Liver (tissue), 9 donors: ENCODE measurements around the gene MS4A15. TPM values are rescaled to one million over a fixed set of nuclear protein-coding genes. Genes with fewer than 3 reads are reported as not detected.

Source experiments
- DNase-seq: peaks from one replicate; pipeline ENCODE4 v3.0.0-alpha.2; 2017; ENCODE audit warnings: low spot score
- H3K27ac ChIP-seq, 2 donors: one replicate each; pipeline ENCODE4 v1.7.0; 2013; ENCODE audit warnings: inconsistent platforms in 2 of 2, low read length in 2 of 2, control low read depth in 1 of 2, low read depth in 1 of 2, mild to moderate bottlenecking in 1 of 2
- H3K27me3 ChIP-seq, 4 donors: one replicate each; pipeline versions ENCODE4 v1.6.1 to v1.7.0; 2013; ENCODE audit warnings: low read length in 3 of 4, inconsistent platforms in 1 of 4, mild to moderate bottlenecking in 1 of 4, moderate library complexity in 1 of 4; ENCODE audit not compliant: control insufficient read depth in 4 of 4, insufficient read depth in 4 of 4
- H3K36me3 ChIP-seq, 4 donors: one replicate each; pipeline versions ENCODE4 v1.6.1 to v1.7.0; 2013; ENCODE audit warnings: low read length in 3 of 4, mild to moderate bottlenecking in 3 of 4, low read depth in 1 of 4, moderate library complexity in 1 of 4; ENCODE audit not compliant: control insufficient read depth in 4 of 4, insufficient read depth in 3 of 4
- H3K4me1 ChIP-seq, 4 donors: one replicate each; pipeline versions ENCODE4 v1.6.1 to v1.7.0; 2013; ENCODE audit warnings: low read length in 3 of 4, mild to moderate bottlenecking in 3 of 4, moderate library complexity in 1 of 4; ENCODE audit not compliant: control insufficient read depth in 4 of 4, insufficient read depth in 4 of 4
- H3K4me3 ChIP-seq, 3 donors: one replicate each; pipeline versions ENCODE4 v1.6.1 to v1.7.0; 2013; ENCODE audit warnings: low read length in 3 of 3, control low read depth in 1 of 3, low read depth in 1 of 3, mild to moderate bottlenecking in 1 of 3
- H3K9ac ChIP-seq, 2 donors: one replicate each; pipeline ENCODE4 v1.7.0; 2013; ENCODE audit warnings: low read length in 2 of 2, mild to moderate bottlenecking in 2 of 2, moderate library complexity in 2 of 2, control low read depth in 1 of 2, low read depth in 1 of 2
- H3K9me3 ChIP-seq, 4 donors: one replicate each; pipeline versions ENCODE4 v1.6.1 to v1.7.0; 2013; ENCODE audit warnings: low read length in 3 of 4; ENCODE audit not compliant: control insufficient read depth in 4 of 4
- ATF3 ChIP-seq: IDR thresholded peaks from 2 replicates; pipeline ENCODE4 v1.6.1; 2016; ENCODE audit warnings: antibody characterized with exemption
- EGR1 ChIP-seq, 2 donors: IDR thresholded peaks; 2 replicates each; pipeline ENCODE4 v1.6.1; 2016 to 2018; ENCODE audit warnings: antibody characterized with exemption in 2 of 2, low read depth in 2 of 2
- FOXA1 ChIP-seq: IDR thresholded peaks from 2 replicates; pipeline ENCODE4 v1.6.1; 2016; ENCODE audit warnings: antibody characterized with exemption
- FOXA2 ChIP-seq: IDR thresholded peaks from 2 replicates; pipeline ENCODE4 v1.6.1; 2016; ENCODE audit warnings: antibody characterized with exemption
- GABPA ChIP-seq, 2 donors: IDR thresholded peaks in 1 of 2; conservative IDR thresholded peaks in 1 of 2; 2 replicates each; pipeline ENCODE4 v1.6.1; 2016; ENCODE audit warnings: antibody characterized with exemption in 2 of 2, mild to moderate bottlenecking in 1 of 2, moderate library complexity in 1 of 2
- HNF4A ChIP-seq, 2 donors: conservative IDR thresholded peaks; 2 replicates each; pipeline ENCODE4 v1.6.1; 2016; ENCODE audit warnings: antibody characterized with exemption in 2 of 2, mild to moderate bottlenecking in 2 of 2
- HNF4G ChIP-seq: IDR thresholded peaks from 2 replicates; pipeline ENCODE4 v1.6.1; 2016; ENCODE audit warnings: antibody characterized with exemption
- JUND ChIP-seq, 2 donors: IDR thresholded peaks; 2 replicates each; pipeline ENCODE4 v1.6.1; 2016; ENCODE audit warnings: antibody characterized with exemption in 2 of 2
- MAX ChIP-seq: IDR thresholded peaks from 2 replicates; pipeline ENCODE4 v1.6.1; 2016; ENCODE audit warnings: antibody characterized with exemption
- NR2F2 ChIP-seq: IDR thresholded peaks from 2 replicates; pipeline ENCODE4 v1.6.1; 2016; ENCODE audit warnings: antibody characterized with exemption
- RAD21 ChIP-seq, 2 donors: IDR thresholded peaks; 2 replicates each; pipeline ENCODE4 v1.6.1; 2016; ENCODE audit warnings: antibody characterized with exemption in 2 of 2, mild to moderate bottlenecking in 2 of 2
- REST ChIP-seq: IDR thresholded peaks from 2 replicates; pipeline ENCODE4 v1.6.1; 2016; ENCODE audit warnings: antibody characterized with exemption, mild to moderate bottlenecking
- RXRA ChIP-seq, 2 donors: IDR thresholded peaks; 2 replicates each; pipeline ENCODE4 v1.6.1; 2017 to 2018; ENCODE audit warnings: antibody characterized with exemption in 2 of 2, mild to moderate bottlenecking in 1 of 2
- SP1 ChIP-seq: IDR thresholded peaks from 2 replicates; pipeline ENCODE4 v1.6.1; 2018; ENCODE audit warnings: antibody characterized with exemption, mild to moderate bottlenecking
- TAF1 ChIP-seq: conservative IDR thresholded peaks from 2 replicates; pipeline ENCODE4 v1.6.1; 2016; ENCODE audit warnings: antibody characterized with exemption, mild to moderate bottlenecking
- YY1 ChIP-seq: IDR thresholded peaks from 2 replicates; pipeline ENCODE4 v1.6.1; 2016; ENCODE audit warnings: antibody characterized with exemption, mild to moderate bottlenecking
- ZBTB33 ChIP-seq: IDR thresholded peaks from 2 replicates; pipeline ENCODE4 v1.6.1; 2016; ENCODE audit warnings: antibody characterized with exemption
- WGBS: extraction: QIAGEN DNeasy Blood & Tissue Kit; methylation state at CpG from one replicate; pipeline ENCODE4 v1.1.7; 2013; 5-methylcytosine and 5-hydroxymethylcytosine counted together
- polyA plus RNA-seq, 2 donors: library from polyadenylated mRNA; stranded (reverse) in 1 of 2; unstranded in 1 of 2; fragments of 200-250 nt in 1 of 2; fragments of >200 nt in 1 of 2; fragmentation: Nextera tagmentation in 1 of 2; extraction: Ambion mirVana in 1 of 2; gene quantifications; one replicate each; pipeline versions ENCODE4 v1.2.1 to v1.2.3, GENCODE V29; 2013 to 2015
- total RNA-seq, 2 donors: library from RNA; depleted of rRNA; stranded (reverse); fragments of >200 nt; gene quantifications; one replicate each; pipeline ENCODE4 v1.2.3, GENCODE V29; 2014
- TF ChIP-seq, protein P1 (sequence below): fragments of 150-350 bp; IDR thresholded peaks from 2 replicates; pipeline ENCODE4 v1.5.1; 2017; ENCODE audit warnings: improper control_type of control experiment, low read depth, low read length; ENCODE audit not compliant: missing input control
- donor health status: healthy.
- donor health status: healthy.
- donor health status: healthy.
- donor health status: healthy.
- donor health status: healthy.

Gene MS4A15
- total and polyA plus RNA-seq, 4 donors = not detected

DNA sequence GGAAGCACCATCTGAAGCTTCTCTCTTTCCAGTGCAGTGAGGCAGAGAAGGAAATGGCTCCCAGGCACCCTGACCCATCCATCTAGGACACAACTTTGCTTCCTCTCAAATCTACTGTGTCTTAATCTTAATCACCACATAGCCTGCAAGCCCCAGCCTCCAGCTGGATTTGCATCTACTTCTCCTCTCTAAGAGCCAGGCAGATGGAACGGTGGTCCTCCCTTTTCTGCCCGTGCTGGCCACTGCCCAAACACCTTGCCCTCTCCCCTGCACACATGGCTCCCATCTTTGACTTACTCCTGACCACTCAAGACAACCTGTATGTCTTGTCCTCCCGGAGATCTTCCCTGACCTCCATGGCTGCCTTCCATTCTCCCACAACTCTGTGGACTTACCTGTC is 35.9 kb downstream of the MS4A15 start:
- H3K27me3 ChIP-seq = no peaks in the 10 kb centered on the region
- no peaks in the 10 kb centered on the region for H3K36me3 ChIP-seq
- H3K27ac ChIP-seq = no peak overlapping the region
- DNase-seq = no peak
- no peaks in the 10 kb centered on the region for H3K9me3 ChIP-seq
- WGBS = 75% methylated on average over 3 of the region's 3 CpGs
- no peaks in the 10 kb centered on the region for H3K4me1 ChIP-seq
- no peak overlapping the region for H3K9ac ChIP-seq
- H3K4me3 ChIP-seq = no peak overlapping the region
- TF ChIP-seq NR2F2 = no peak
- TF ChIP-seq RAD21 (IDR thresholded peaks at IDR 0.05) = no peak
- TF ChIP-seq ZBTB33 = no peak

GRCh38 chr11:60795291-60795690 is 38.6 kb downstream of the MS4A15 start:
- TF ChIP-seq, protein P1, sequence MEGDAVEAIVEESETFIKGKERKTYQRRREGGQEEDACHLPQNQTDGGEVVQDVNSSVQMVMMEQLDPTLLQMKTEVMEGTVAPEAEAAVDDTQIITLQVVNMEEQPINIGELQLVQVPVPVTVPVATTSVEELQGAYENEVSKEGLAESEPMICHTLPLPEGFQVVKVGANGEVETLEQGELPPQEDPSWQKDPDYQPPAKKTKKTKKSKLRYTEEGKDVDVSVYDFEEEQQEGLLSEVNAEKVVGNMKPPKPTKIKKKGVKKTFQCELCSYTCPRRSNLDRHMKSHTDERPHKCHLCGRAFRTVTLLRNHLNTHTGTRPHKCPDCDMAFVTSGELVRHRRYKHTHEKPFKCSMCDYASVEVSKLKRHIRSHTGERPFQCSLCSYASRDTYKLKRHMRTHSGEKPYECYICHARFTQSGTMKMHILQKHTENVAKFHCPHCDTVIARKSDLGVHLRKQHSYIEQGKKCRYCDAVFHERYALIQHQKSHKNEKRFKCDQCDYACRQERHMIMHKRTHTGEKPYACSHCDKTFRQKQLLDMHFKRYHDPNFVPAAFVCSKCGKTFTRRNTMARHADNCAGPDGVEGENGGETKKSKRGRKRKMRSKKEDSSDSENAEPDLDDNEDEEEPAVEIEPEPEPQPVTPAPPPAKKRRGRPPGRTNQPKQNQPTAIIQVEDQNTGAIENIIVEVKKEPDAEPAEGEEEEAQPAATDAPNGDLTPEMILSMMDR = no peak
- no peak for TF ChIP-seq EGR1 (IDR thresholded peaks at IDR 0.05; ENCODE audit: low read depth in 2 of 2)
- TF ChIP-seq SP1 = no peak
- no peak for TF ChIP-seq REST
- TF ChIP-seq FOXA1 = no peak
- no peak for TF ChIP-seq JUND (IDR thresholded peaks at IDR 0.05)
- TF ChIP-seq ZBTB33 = no peak
- no peak for TF ChIP-seq TAF1
- no peak for TF ChIP-seq HNF4G
- TF ChIP-seq HNF4A (conservative IDR thresholded peaks at IDR 0.05) = no peak
- TF ChIP-seq NR2F2 = no peak
- TF ChIP-seq MAX = no peak
- TF ChIP-seq ATF3 = no peak
- no peak for TF ChIP-seq FOXA2
- TF ChIP-seq RXRA (IDR thresholded peaks at IDR 0.05) = no peak
- TF ChIP-seq RAD21 (IDR thresholded peaks at IDR 0.05) = no peak
- TF ChIP-seq YY1 = no peak
- no peak for TF ChIP-seq GABPA (IDR thresholded peaks at IDR 0.05 in 1 of 2, conservative IDR thresholded peaks at IDR 0.05 in 1 of 2)
- no peak overlapping the region for H3K27ac ChIP-seq
- no peaks in the 10 kb centered on the region for H3K27me3 ChIP-seq
- 87% methylated on average over 6 of the region's 6 CpGs for WGBS
- H3K36me3 ChIP-seq = no peaks in the 10 kb centered on the region
- no peak overlapping the region for H3K4me3 ChIP-seq
- no peak for DNase-seq
- H3K4me1 ChIP-seq = no peaks in the 10 kb centered on the region
- H3K9ac ChIP-seq = no peak overlapping the region
- H3K9me3 ChIP-seq = no peaks in the 10 kb centered on the region
